HG03060 (cell line): ENCODE results near the gene CEP72.
"Not testable (repeated sequence)": the region's sequence is repeated elsewhere in the genome, so short reads cannot be mapped to it uniquely, and the experiment has no call there.

Experiments used
- ATAC-seq: cut with Tn5 transposase; IDR thresholded peaks from one replicate; pipeline ENCODE4 v1.9.1; 2021; ENCODE audit warnings: low read depth, moderate number of reproducible peaks; ENCODE audit not compliant: unreplicated experiment

CEP72 gene

DNA sequence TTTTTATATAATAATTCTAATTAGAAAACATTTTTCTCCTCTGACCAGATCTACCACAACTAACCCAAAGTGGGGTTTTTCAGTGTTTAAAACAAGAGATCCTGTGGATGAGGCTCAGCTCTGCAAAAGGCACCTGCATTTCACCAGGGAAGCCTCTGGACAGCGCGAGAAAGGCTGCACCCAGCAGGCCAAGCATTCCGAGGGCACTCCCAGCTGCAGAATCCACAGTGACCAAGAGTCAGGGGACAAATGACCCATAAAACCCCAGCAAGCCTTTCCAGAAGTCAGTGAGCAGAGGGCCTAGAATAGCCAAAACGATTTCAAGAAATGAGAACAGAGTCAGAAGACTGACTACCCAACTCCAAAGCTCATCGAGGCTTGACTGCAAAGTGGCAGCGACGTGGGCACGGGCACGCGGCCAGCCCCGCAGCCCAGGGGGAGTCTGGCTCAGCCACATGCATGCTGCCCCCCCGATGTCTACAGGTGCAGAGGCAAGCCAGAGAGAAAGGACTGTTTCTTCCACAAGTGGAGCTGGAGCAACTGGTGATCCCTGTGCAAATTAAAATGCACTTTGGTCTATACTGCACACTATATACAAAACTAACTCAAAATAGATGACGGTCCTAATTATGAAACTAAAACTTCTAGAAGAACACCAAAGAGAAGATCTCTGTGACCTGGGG, 54.8 kb downstream of the CEP72 start:
- no peak for ATAC-seq

DNA sequence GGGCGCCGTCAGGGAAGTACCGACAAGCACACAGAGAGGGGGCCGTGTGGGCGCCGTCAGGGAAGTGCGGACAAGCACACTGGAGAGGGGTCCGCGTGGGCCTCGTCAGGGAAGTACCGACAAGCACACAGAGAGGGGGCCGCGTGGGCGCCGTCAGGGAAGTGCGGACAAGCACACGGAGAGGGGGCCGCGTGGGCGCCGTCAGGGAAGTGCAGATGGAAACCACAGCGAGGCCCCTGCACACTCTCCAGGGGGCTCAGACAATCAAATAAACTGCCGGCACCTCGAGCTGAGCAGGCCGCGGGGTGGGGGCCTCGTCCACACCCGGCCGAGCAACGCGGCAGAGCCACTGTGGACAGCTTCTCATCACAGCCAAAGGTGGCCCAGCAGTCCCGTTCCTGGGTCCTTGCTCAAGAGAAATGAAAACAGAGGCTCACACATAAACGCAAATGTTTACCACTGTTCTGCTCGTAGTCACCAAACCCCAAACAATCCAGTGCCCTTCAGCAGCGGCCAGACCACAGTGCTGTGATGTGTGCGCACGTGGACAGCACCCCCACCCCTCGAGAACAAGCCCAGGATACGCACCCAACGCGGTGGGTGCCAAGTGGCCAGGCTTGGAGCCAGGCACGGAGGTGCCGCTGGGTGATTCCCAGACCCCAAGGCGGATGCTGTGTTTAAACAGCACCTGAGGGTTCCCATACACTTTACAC, 56.3 kb downstream of the CEP72 start:
- no peak for ATAC-seq

DNA sequence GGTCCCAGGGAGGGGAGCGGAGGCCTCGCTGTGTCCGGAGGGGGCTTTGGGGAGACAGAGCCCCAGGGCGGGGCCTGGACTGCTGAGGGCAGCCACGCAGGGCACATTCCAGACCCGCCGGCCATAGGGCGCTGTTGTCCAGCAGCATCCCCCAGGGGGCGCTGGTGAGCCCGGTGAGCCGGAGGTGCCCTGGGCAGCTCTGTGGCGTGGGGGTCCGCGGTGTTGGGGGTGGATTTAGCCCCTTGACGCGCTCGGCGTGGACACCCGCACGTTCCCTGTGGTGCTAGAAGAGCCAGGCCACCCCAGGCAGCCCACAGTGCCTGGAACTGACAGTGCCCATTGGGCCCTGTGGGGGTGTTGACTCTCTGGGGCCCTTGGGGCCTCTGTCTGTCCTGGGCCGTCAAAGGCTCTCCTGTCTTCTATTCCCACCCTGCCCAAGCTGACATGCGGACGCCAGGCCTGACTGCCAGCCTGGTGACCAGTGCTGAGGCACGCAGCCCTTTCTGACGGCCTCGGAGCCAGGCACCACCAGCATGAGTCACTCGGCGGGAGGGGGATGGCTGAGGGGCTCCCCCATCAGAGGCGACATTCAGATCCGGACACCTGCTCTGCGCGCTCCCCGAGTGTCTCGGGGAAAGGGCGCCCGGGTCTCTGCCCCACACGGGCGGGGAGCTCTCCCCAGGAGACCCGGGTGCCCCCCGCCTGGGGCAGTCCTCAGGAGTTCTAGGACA, 57.1 kb downstream of the CEP72 start:
- ATAC-seq = no peak

DNA sequence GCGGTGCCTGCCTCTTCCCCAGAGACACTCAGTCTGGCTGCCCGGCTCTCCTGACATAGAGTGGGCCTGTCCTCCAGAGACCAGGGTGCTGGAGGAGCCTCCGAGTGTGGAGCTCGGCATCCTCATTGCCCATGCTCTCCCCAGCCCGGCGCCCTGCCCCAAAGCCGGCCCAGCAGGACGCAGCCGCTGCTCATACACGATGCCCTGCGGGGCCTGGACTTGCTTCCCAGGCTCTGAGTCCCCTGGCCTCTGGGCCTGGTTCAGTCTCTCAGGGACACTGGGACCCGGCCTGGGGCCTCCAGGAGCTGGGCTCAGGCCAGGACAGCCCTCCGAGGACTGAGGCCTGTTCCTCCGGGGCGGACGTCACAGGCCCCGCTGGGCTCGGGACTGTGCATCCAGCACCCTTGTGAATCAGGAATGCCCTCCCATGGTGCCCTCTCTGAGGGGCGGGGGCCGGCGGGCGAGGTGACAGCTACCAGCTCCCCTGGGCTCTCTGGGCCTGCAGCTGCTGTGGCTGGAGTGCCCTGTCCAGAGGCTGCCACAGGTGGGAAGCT, 57.8 kb downstream of the CEP72 start:
- no peak for ATAC-seq

DNA sequence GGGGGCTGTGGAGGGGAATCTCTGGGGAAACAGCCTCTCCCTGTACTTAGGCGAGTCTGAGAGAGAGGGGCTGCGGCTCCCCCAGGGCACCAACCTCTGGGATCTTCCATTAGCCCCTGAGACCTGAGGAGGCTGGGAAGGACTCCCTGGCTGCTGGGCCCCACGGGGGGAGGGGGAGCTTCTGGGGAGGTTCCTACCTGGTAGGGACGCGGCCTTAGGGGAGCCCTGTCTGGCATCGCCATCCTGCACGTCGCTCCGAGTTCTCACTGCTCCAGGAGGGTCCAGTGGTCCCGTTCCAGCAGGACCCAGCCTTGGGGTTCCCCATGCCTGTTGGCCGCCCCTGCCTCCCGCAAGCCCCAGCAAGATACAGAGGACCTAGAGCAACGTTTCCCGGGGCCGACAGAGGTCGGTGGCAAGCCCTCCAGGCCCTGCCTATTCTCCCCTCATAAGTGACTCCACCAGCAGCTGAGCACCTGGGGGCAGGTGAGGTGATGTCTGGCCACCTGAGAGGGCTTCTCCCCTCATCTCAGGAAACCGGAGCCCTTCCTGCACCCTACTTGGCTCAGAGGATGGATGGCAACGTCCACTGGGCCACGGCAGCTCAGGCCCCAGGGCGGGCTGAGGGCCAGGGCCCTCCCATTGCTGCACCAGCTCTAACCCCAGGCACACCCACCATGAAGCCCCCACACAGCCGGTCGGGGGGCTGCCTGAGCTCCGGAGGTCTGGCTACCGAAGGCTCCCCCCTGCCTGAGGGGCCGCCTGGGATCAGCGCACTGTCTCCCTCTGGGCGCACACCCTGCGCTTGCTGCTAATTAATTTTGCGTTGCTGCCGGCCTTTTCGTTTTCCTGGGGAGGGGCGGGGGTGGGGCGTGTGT, 58.5 kb downstream of the CEP72 start:
- no peak for ATAC-seq

DNA sequence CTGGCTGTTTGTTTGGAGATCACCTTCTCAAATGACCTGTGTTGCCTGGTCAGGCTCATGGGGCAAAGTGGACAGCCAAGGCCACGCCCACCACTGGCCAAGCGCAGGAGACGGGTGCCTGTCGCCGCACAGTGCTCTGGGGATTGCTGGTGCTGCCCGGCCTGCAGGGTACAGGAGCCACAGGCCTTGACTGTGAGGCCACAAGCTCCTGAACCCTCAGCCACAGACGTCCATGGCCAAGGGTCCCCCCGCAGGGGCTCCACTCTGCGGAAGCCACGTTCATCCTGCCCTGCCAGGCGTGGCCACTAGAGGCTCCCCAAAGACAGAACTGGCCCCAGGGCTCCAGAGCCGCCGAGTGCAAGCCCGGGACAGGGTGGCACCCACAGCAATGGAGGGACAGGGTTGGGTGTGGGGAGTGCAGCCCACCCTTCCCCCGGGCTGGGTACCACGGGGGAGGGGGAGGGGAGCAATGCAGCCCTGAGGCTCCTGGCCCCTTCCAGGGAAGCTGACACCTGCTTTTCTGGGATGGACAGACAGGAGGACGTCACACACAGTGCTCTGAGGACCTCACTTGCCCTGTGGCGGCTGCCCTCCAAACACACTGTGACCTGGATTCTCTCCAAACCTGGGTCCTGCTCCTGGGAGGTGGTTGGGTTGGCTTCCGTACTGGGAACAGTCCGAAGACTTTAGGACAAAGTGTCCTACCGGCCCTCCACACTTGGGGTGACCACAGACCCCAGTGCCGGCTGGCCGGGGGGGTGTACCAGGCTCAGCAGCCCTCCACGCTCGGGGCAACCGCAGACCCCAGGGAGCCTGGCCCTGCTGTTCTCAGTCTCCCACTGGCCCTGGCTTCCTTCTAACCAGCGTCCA, 59.6 kb downstream of the CEP72 start:
- ATAC-seq = no peak

DNA sequence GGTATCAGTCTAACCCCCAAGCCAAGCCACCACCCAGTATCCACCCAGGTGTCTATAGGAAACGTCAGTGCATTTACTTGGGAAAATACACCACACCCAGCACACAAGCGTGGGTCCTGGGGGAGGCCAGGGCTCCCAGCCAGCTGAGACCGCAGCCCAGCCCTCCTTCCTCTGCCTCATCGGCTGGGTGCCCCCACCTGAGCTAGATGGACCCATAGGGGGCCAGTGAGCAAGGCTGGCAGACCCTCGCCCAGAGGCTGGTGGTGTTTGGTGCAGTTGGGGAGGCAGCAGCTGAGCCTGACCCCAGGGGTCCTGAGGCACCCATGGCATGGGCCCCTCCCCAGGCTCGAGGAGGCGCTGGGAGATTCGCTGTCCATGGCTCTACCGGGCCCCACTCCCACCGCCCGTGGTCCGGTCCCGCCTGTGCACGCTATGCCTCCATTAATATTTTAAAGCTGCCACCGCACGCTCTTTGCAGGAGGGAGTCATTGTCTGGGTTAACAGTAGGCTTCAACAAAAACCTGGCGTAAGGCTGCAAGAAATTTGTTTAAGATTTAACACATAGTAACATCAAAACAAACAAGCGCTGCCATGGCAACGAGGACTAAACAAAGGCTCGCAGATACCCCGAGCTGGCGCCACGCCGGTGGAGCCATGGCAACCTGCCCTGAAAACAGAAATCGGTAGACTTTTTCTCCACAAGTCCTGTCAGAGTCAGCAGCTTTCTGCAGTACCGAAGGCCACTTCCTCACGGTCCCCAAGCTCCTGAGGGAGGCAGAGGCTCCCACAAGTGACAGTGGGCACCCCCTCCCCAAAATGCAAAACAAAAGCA, 60.4 kb downstream of the CEP72 start:
- no peak for ATAC-seq

DNA sequence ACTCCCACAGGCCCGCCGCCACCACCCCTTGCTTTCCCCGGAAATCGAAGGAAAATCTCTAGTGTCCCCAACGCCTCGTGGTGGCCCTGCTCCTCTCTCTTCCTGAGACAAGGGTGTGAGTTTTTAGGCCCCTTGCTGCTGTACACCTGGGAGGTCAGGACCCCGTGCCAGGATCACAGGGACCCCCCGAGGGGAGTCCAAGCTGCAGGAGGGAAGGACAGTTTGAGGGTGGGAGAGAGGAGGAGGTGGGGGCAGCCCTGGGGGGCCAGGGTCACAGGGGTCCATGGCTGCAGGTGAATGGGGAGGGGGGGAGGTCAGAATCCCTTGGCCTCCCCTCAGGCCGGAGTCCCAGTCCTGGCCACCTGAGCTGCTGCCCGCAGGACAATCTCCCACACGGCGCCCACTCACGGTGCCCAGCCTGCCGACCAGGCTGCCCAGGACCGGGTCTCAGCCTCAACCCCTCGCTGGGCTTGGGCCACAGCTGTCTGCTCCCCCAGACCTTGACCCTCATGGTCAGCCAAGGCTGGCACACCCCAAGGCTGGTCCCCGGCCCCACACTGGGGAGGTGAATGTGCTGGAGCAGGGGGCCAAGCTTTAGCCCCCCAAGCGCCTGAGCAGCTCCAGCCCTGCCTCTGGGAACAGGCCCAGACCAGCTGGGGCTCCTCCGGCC, 61.2 kb downstream of the CEP72 start:
- ATAC-seq = no peak

DNA sequence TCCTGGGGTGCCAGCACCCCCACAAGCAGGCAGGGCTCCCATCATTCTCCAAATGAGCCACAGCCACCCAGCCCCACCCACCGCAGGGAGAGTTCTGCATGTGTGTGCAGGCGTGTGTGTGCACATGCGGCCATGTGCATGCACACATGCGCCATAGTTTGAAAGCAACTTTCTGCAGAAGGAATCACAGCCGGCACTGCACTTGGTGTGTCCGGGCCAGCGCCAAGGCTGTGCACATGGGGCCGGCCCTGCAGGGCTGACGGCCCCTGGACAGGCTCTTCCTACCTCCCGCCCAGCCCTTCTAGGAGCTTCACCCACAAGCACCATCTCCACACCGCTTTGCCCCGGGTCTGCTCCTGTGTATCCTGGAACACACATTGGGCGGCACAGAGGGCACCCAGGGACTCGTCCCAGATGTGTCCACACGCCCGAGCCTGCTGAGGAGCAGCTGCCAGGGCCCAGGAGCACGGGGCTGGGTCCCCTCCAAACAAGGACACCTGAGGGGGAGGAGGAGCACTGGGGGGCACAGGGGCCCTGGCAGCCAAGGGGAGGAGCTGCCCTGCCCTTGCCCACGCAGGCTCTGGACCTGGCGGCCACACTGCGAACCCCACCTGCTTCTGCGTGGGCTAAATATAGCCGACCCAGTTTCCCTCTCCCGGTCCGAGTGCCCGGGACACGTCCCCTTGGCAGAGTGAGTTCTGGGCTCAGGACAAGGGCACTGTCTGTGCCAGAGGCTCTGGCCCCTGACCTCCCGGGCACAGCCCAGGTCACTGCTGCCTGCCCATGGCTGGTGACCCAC, 61.9 kb downstream of the CEP72 start:
- ATAC-seq = no peak

DNA sequence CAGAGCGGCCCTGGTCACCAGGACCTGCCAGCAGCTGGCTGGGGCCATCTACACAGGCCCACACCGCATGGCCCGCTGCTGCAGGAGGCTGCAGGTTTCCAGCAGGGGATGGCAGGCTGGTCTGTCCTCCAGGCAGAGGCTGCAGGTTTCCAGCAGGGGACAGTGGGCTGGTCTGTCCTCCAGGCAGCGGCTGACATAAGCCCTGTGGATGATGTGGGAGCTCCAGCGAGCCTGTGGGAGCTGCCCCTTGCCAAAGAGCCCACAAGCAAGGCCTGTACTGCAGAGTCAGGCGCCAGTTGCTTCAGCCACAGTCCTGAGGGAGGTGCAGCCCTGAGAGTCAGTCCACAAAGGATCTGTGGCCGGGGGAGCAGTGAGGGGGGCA, 62.5 kb downstream of the CEP72 start:
- ATAC-seq = no peak

DNA sequence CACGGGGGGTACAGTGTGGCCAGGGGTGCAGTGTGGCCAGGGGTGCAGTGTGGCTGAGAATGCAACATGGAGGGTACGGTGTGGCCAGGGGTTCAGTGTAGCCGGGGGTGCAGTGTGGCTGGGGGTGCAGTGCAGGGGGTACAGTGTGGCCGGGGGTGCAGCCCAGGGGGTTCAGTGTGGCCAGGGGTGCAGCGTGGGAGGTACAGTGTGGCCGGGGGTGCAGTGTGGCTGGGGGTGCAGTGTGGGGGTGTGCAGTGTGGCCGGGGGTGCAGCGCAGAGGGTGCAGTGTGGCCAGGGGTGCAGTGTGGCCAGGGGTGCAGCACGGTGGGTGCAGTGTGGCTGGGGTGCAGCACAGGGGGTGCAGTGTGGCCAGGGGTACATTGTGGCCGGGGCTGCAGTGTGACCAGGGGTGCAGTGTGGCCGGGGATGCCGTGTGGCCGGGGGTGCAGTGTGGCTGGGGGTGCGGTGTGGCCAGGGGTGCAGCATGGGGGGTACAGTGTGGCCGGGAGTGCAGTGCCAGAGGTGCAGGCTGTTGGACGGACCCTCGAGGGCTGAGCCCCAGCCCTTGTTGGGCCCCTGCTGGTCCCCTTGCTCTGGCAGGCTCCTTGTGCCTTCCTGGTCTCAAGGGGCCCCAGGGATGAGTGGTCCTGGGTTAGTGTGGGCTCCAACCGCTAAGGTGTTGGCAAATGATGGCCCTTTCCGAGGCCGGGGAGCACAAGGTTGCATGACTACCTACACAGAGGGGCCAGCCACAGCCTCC, 63.2 kb downstream of the CEP72 start:
- ATAC-seq = no peak

DNA sequence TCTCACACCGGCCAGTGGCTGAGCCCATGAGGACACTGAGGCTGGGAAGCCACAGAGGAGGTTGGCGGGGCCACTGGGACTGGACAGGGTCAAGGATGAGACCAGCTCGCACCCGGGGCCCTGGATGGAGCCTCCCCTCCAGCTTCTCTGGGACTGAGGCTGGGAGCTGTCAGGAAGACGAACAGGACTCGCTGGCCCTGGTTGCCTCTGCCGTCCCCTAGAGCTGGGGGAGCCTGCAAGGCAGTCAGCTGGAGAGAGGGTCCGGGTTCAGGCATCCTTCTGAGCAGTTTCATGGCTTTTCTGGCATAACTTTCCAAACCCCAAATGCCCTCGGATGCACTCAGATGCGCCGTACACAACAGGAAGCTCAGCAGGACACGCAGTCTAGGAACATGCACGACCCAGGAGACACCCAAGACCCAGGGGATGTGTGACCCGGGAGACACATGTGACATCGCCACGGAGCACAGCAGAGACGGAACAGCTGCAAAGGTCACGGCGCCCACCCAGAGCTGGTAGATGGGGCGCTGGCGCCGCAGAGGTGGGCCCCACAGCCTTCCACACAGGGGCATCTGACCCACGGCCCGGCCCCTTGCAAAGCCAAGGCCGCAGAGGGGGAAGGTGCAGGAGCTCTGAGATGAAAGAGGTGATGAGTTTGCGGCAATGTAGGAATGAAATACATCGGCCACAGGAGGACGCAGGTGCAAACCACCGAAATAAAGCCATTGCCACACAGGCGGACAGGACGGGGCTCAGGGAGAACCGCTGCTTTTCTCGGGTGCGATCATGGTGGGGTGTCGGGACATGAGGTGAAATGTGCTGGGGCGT, 63.9 kb downstream of the CEP72 start:
- no peak for ATAC-seq

DNA sequence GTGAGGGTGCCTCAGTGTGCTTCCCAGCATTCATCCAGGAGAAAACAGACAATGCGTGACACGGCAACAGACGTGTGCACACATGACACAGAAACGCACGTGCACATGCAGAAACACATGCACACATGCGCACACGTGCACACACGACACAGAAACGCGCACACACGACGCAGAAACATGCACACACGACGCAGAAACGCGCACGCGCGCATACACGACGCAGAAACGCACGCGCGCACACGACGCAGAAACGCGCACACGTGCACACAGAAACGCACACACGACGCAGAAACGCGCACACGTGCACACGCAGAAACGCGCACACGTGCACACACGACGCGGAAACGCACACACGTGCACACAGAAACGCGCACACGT, 64.5 kb downstream of the CEP72 start:
- ATAC-seq = no peak

DNA sequence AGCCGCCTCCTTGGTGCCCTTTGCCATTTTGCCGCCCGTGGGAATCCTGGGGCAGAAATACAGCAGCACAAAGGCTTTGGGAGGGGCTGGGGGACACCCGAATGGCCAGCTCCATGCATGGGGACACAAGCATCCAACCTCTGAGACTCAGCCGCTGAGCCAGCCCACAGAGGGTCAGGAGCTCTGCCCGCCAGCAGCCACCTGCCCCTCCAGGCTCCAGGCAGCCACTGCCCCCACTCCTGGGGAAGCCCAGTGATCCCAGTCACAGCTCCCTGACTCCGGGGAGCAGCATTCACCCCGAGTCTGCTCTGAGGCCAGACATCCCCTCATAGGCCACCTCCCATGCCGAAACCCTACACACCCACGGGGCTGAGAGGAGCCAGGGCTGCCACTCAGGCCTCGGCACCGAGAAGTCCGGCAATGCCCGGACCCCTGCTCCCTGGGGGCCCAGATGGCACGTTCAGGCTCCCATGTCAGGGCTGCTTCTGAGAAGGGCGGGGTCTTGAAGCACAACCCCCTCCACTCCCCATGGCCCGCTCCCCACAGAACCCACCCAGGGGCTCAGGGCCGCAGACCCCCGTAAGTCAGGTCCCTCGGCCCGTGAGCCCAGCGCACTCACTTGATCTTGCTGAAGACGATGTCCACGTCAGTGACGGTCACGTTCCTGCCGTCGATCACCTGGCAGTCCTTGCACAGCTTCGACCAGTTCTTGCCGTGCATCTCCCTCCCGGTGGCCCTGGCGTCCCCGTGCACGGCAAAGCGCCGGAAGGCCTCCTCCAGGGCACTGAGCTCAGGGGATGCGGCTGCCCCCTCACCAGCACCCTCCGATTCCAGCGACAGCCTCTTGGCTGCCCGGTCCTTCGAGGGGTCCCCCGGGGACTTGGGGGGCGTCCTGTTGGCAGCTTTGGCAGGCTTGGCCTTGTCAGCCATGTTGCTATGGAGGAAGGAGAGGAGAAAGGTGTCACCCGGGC, 65.3 kb downstream of the CEP72 start:
- no peak for ATAC-seq

DNA sequence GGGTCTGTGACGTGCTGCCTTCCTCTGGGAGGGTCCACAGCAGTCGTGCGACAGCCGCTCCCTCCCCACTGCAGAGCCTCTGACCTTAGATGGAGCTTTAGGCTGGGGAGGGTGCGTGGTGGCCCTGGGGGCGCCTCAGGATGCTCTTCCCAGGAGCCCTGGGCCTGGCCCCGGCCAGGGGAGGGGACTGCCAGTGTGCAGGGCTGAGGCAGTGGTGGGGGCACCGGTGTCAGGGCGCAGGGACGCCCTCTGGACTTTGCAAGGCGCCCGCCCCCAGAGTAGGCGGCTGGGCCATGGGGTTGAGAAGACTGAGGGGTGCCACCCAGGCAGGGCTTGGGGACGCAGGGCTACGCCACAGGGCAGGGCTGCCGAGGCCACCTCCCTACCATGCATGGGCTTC, 66.4 kb downstream of the CEP72 start:
- not testable (repeated sequence) for ATAC-seq
